NT2/D1 (cell line): ENCODE measurements around the gene RNF121.

ENCODE experiments used
- DNase-seq: peaks from one replicate; pipeline ENCODE4 v3.0.0-alpha.2; 2011; ENCODE audit warnings: low read depth, low spot score
- H3K27me3 ChIP-seq: 2 replicates; pipeline ENCODE4 v1.6.0; 2011; ENCODE audit warnings: mild to moderate bottlenecking; ENCODE audit not compliant: insufficient read length, insufficient read depth
- H3K36me3 ChIP-seq: 2 replicates; pipeline ENCODE4 v1.6.1; 2011; ENCODE audit warnings: mild to moderate bottlenecking, low read length, mixed read lengths; ENCODE audit not compliant: insufficient read depth, insufficient read length
- H3K4me1 ChIP-seq: 2 replicates; pipeline ENCODE4 v1.5.1; 2011; ENCODE audit not compliant: insufficient read depth, insufficient read length
- H3K4me3 ChIP-seq: 2 replicates; pipeline ENCODE4 v1.5.1; 2011; ENCODE audit warnings: low read depth; ENCODE audit not compliant: insufficient read length
- H3K9ac ChIP-seq: 2 replicates; pipeline ENCODE4 v1.6.0; 2011; ENCODE audit warnings: low read depth; ENCODE audit not compliant: insufficient read length
- H3K9me3 ChIP-seq: 2 replicates; pipeline ENCODE4 v1.5.1; 2011; ENCODE audit warnings: mild to moderate bottlenecking, low read length; ENCODE audit not compliant: insufficient read depth
- SUZ12 ChIP-seq: IDR thresholded peaks from 2 replicates; pipeline ENCODE4 v1.6.1; 2011; ENCODE audit not compliant: insufficient read length, insufficient read depth; ENCODE audit errors: extremely low read depth
- YY1 ChIP-seq: IDR thresholded peaks from 2 replicates; pipeline ENCODE4 v1.6.1; 2011; ENCODE audit not compliant: insufficient read length, insufficient read depth
- ZNF274 ChIP-seq: IDR thresholded peaks from 2 replicates; pipeline ENCODE4 v1.6.1; 2011; ENCODE audit warnings: mild to moderate bottlenecking, low read depth, low read length

The RNF121 gene

GRCh38 chr11:72042064-72042745, 113.4 kb downstream of the RNF121 start:
- H3K4me1 ChIP-seq: peaks cover 24% of the 10 kb centered on the region
- peak overlapping the region; percentile 73 for H3K9ac ChIP-seq
- H3K9me3 ChIP-seq: no peaks in the 10 kb centered on the region
- peak overlapping the region; percentile 48 for H3K4me3 ChIP-seq
- no peak for DNase-seq
- no peaks in the 10 kb centered on the region for H3K27me3 ChIP-seq
- TF ChIP-seq ZNF274 (no peak), YY1 (no peak), SUZ12 (no peak)
- peaks cover 4% of the 10 kb centered on the region for H3K36me3 ChIP-seq

GRCh38 chr11:72045849-72046248, 117.0 kb downstream of the RNF121 start:
- Histone ChIP-seq H3K4me3 (no peak overlapping the region), H3K27me3 (no peaks in the 10 kb centered on the region), H3K36me3 (peaks cover 14% of the 10 kb centered on the region), H3K9me3 (no peaks in the 10 kb centered on the region), H3K4me1 (peaks cover 3% of the 10 kb centered on the region), H3K9ac (no peak overlapping the region)
- DNase-seq: no peak
- TF ChIP-seq YY1 (no peak), ZNF274 (no peak), SUZ12 (no peak)
